ENCODE results near the gene MTCL3.
A peak's percentile ranks its signal among the peaks of the same experiment; 100 is the strongest.

MTCL3 gene

GRCh38 chr6:127481111-127481510 lies 38.0 kb downstream of the MTCL3 start:
- POLR2A ChIA-PET = no interaction called here
- Histone ChIP-seq H3K4me1 (ENCODE audit: control insufficient read depth, insufficient read depth, low read length) (peaks cover 10% of the 10 kb centered on the region; the same call in 1 of the 2 replicates), H3K27me3 (ENCODE audit: control insufficient read depth, insufficient read depth, low read length) (no peaks in the 10 kb centered on the region), H3K27ac (ENCODE audit: low read length) (no peak overlapping the region), H3K9me3 (ENCODE audit: control insufficient read depth, insufficient read depth, low read depth, low read length) (no peaks in the 10 kb centered on the region; the same call in 1 of the 2 replicates), H3K4me3 (ENCODE audit: low read depth in 2 of 2, low read length in 2 of 2) (no peak overlapping the region), H3K36me3 (ENCODE audit: control insufficient read depth, insufficient read depth, low read length) (no peaks in the 10 kb centered on the region)
- intact Hi-C loops (cut with micrococcal nuclease; ENCODE audit: unreplicated experiment) = no loop called here
- in situ Hi-C loops (cut with HindIII; ENCODE audit: low pct_unique_long_range_greater_than_20kb, low sequenced_read_pairs) = no loop called here
- ATAC-seq (0 out of 2 replicates have a peak, but pooled peaks have one; percentile 17), DNase-seq (ENCODE audit: low read depth, low spot score) (no peak)
- TF ChIP-seq POLR2AphosphoS5 (IDR thresholded peaks at IDR 0.05; ENCODE audit: low read depth, low read length) = no peak
- TF ChIP-seq, protein P1, sequence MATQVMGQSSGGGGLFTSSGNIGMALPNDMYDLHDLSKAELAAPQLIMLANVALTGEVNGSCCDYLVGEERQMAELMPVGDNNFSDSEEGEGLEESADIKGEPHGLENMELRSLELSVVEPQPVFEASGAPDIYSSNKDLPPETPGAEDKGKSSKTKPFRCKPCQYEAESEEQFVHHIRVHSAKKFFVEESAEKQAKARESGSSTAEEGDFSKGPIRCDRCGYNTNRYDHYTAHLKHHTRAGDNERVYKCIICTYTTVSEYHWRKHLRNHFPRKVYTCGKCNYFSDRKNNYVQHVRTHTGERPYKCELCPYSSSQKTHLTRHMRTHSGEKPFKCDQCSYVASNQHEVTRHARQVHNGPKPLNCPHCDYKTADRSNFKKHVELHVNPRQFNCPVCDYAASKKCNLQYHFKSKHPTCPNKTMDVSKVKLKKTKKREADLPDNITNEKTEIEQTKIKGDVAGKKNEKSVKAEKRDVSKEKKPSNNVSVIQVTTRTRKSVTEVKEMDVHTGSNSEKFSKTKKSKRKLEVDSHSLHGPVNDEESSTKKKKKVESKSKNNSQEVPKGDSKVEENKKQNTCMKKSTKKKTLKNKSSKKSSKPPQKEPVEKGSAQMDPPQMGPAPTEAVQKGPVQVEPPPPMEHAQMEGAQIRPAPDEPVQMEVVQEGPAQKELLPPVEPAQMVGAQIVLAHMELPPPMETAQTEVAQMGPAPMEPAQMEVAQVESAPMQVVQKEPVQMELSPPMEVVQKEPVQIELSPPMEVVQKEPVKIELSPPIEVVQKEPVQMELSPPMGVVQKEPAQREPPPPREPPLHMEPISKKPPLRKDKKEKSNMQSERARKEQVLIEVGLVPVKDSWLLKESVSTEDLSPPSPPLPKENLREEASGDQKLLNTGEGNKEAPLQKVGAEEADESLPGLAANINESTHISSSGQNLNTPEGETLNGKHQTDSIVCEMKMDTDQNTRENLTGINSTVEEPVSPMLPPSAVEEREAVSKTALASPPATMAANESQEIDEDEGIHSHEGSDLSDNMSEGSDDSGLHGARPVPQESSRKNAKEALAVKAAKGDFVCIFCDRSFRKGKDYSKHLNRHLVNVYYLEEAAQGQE (IDR thresholded peaks at IDR 0.05; ENCODE audit: insufficient read depth in 1 of 2, low read depth in 2 of 2, low read length in 1 of 2) = no peak
- no peak for TF ChIP-seq SIN3A (IDR thresholded peaks at IDR 0.05; ENCODE audit: borderline replicate concordance, insufficient read depth, low read depth, low read length)
- no peak for TF ChIP-seq CTCF (IDR thresholded peaks at IDR 0.05)
- no peak for TF ChIP-seq TCF7L2 (IDR thresholded peaks at IDR 0.05; ENCODE audit: low read depth, low read length)
- CTCF ChIA-PET = no interaction called here
- no TSS peak for BruUV-seq (replicated peaks)

DNA sequence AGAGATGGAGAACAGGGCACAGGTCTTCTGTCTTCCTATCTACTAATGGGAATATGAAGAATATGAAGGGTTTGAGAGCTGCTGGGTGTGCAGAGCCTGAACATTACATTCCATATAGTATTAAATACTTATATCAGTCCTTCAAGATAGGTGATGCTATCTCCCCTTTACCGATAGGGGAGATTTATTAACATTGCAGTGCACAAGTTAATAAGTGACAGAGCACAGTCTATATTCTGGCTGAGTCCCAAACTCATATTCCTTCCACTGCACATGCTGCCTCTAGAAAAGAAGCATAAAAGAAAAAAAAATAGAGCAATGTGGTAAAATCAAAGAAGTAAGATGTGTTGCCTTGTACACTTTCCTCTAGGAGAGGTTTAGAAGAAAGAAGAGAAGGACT lies 41.5 kb downstream of the MTCL3 start:
- no peaks in the 10 kb centered on the region for H3K36me3 ChIP-seq (ENCODE audit: control insufficient read depth, insufficient read depth, low read length)
- no TSS peak for BruUV-seq (replicated peaks)
- peaks cover 3% of the 10 kb centered on the region; the same call in 1 of the 2 replicates for H3K4me1 ChIP-seq (ENCODE audit: control insufficient read depth, insufficient read depth, low read length)
- H3K9me3 ChIP-seq (ENCODE audit: control insufficient read depth, insufficient read depth, low read depth, low read length) = no peaks in the 10 kb centered on the region; the same call in 1 of the 2 replicates
- ATAC-seq (no peak), DNase-seq (ENCODE audit: low read depth, low spot score) (no peak)
- no peak for TF ChIP-seq SIN3A (IDR thresholded peaks at IDR 0.05; ENCODE audit: borderline replicate concordance, insufficient read depth, low read depth, low read length)
- no peak for TF ChIP-seq POLR2AphosphoS5 (IDR thresholded peaks at IDR 0.05; ENCODE audit: low read depth, low read length)
- TF ChIP-seq TCF7L2 (IDR thresholded peaks at IDR 0.05; ENCODE audit: low read depth, low read length) = no peak
- TF ChIP-seq, protein P1 (IDR thresholded peaks at IDR 0.05; ENCODE audit: insufficient read depth in 1 of 2, low read depth in 2 of 2, low read length in 1 of 2) = no peak
- no peak for TF ChIP-seq CTCF (IDR thresholded peaks at IDR 0.05)
- H3K4me3 ChIP-seq (ENCODE audit: low read depth in 2 of 2, low read length in 2 of 2) = no peak overlapping the region
- intact Hi-C loops (cut with micrococcal nuclease; ENCODE audit: unreplicated experiment) (no loop called here), in situ Hi-C loops (cut with HindIII; ENCODE audit: low pct_unique_long_range_greater_than_20kb, low sequenced_read_pairs) (no loop called here)
- no peaks in the 10 kb centered on the region for H3K27me3 ChIP-seq (ENCODE audit: control insufficient read depth, insufficient read depth, low read length)
- no peak overlapping the region for H3K27ac ChIP-seq (ENCODE audit: low read length)
- ChIA-PET CTCF (no interaction called here), POLR2A (no interaction called here)
